ENCODE results near the gene MEGF9.

The MEGF9 gene

GRCh38 chr9:120710110-120710981 is 3.9 kb downstream of the MEGF9 start:
- Histone ChIP-seq H3K9me3 (no peaks in the 10 kb centered on the region), H3K4me3 (peak overlapping the region; percentile 43 to 91), H3K36me3 (no peaks in the 10 kb centered on the region), H3K27ac (peak overlapping the region; percentile 72 to 85), H3K4me1 (peaks cover 0 to 50% (median 29%) of the 10 kb centered on the region in 4 donors), H3K27me3 (no peaks in the 10 kb centered on the region)
- no peak for TF ChIP-seq CTCF (IDR thresholded peaks at IDR 0.05)
- no peak for DNase-seq
- intact Hi-C loops (cut with DNase I; ENCODE audit: low total_unique reads), result no loop called here

- H3K27me3 ChIP-seq, result no peaks in the 10 kb centered on the region
- no peak overlapping the region for H3K4me3 ChIP-seq
- no peak for DNase-seq
- peak overlapping the region in 1 of 2 donors; percentile 85 for H3K27ac ChIP-seq
- H3K4me1 ChIP-seq, result peaks cover 0 to 47% (median 23%) of the 10 kb centered on the region in 4 donors
- no peak for TF ChIP-seq CTCF (IDR thresholded peaks at IDR 0.05)
- no peaks in the 10 kb centered on the region for H3K36me3 ChIP-seq
- no peaks in the 10 kb centered on the region for H3K9me3 ChIP-seq
- intact Hi-C loops (cut with DNase I; ENCODE audit: low total_unique reads), result no loop called here
Measured at GRCh38 chr9:120708526-120709224, 5.6 kb downstream of the MEGF9 start.

GRCh38 chr9:120707170-120707569 is 7.1 kb downstream of the MEGF9 start:
- no peak for TF ChIP-seq CTCF (IDR thresholded peaks at IDR 0.05)
- Histone ChIP-seq H3K27me3 (no peaks in the 10 kb centered on the region), H3K4me1 (peaks cover 0 to 38% (median 17%) of the 10 kb centered on the region in 4 donors), H3K9me3 (no peaks in the 10 kb centered on the region), H3K4me3 (no peak overlapping the region), H3K36me3 (no peaks in the 10 kb centered on the region), H3K27ac (no peak overlapping the region)
- intact Hi-C loops (cut with DNase I; ENCODE audit: low total_unique reads), result no loop called here
- no peak for DNase-seq

GRCh38 chr9:120705174-120705573 is 9.1 kb downstream of the MEGF9 start:
- H3K4me1 ChIP-seq, result peaks cover 0 to 20% (median 6%) of the 10 kb centered on the region in 4 donors
- H3K4me3 ChIP-seq, result no peak overlapping the region
- intact Hi-C loops (cut with DNase I; ENCODE audit: low total_unique reads), result no loop called here
- H3K27ac ChIP-seq, result no peak overlapping the region
- no peak for DNase-seq
- H3K9me3 ChIP-seq, result no peaks in the 10 kb centered on the region
- no peaks in the 10 kb centered on the region for H3K36me3 ChIP-seq
- no peaks in the 10 kb centered on the region for H3K27me3 ChIP-seq
- no peak for TF ChIP-seq CTCF (IDR thresholded peaks at IDR 0.05)

GRCh38 chr9:120702075-120702474 is 12.2 kb downstream of the MEGF9 start:
- intact Hi-C loops (cut with DNase I; ENCODE audit: low total_unique reads), result no loop called here

More at GRCh38 chr9:120702075-120702474, 12.2 kb downstream of the MEGF9 start:
- Histone ChIP-seq H3K4me3 (no peak overlapping the region), H3K9me3 (no peaks in the 10 kb centered on the region), H3K27ac (no peak overlapping the region), H3K4me1 (peaks cover 0 to 18% (median 5%) of the 10 kb centered on the region in 4 donors), H3K27me3 (no peaks in the 10 kb centered on the region), H3K36me3 (no peaks in the 10 kb centered on the region)
- DNase-seq, result no peak
- TF ChIP-seq CTCF (IDR thresholded peaks at IDR 0.05), result no peak

Data from tibial artery (tissue), 4 donors.